ENCODE measurements around the gene UCP3.

Gene UCP3

GRCh38 chr11:73950869-73951710 is 57.8 kb downstream of the UCP3 start, which contains the start of gene DNAJB13:
TSS of gene DNAJB13 (plus strand) at chr11:73951026. CDS start at chr11:73951070, 44 bp downstream.
- peak; percentile 27 for DNase-seq (ENCODE audit: low read depth)
- no peak for TF ChIP-seq CTCF (IDR thresholded peaks at IDR 0.05; ENCODE audit: control insufficient read depth, extremely low read depth, insufficient read depth)
- H3K4me3 ChIP-seq (ENCODE audit: low read depth, low read length) = no peak within 1 kb of the TSS

All from LNCaP clone FGC (cell line).